ENCODE data around the gene SPC24.
A peak's percentile ranks its signal among the peaks of the same experiment; 100 is the strongest.
"Not testable (repeated sequence)": the region's sequence is repeated elsewhere in the genome, so short reads cannot be mapped to it uniquely, and the experiment has no call there.

Gene SPC24

GRCh38 chr19:11125994-11126685 lies 29.4 kb downstream of the SPC24 start:
- DNase-seq (ENCODE audit: low spot score) = peak; percentile 87

- DNase-seq (ENCODE audit: low spot score) = not testable (repeated sequence)
These were observed 31.4 kb downstream of the SPC24 start for GRCh38 chr19:11124157-11124556.

GRCh38 chr19:11123114-11123513 lies 32.5 kb downstream of the SPC24 start:
- no peak for DNase-seq (ENCODE audit: low spot score)

GRCh38 chr19:11121963-11122362 lies 33.6 kb downstream of the SPC24 start:
- not testable (repeated sequence) for DNase-seq (ENCODE audit: low spot score)

- no peak for DNase-seq (ENCODE audit: low spot score)
These were observed 39.1 kb downstream of the SPC24 start for GRCh38 chr19:11116507-11116906.

- DNase-seq (ENCODE audit: low spot score) = no peak
These were observed 39.6 kb downstream of the SPC24 start for GRCh38 chr19:11115895-11116446.

GRCh38 chr19:11115042-11115441 lies 40.5 kb downstream of the SPC24 start:
- DNase-seq (ENCODE audit: low spot score) = no peak

- no peak for DNase-seq (ENCODE audit: low spot score)
These were observed 42.4 kb downstream of the SPC24 start for GRCh38 chr19:11113140-11113708.

GRCh38 chr19:11111771-11112144 lies 43.8 kb downstream of the SPC24 start:
- DNase-seq (ENCODE audit: low spot score) = no peak

GRCh38 chr19:11111117-11111770 lies 44.3 kb downstream of the SPC24 start:
- DNase-seq (ENCODE audit: low spot score) = no peak

- DNase-seq (ENCODE audit: low spot score) = no peak
These were observed 46.8 kb downstream of the SPC24 start for GRCh38 chr19:11108746-11109145.

- DNase-seq (ENCODE audit: low spot score) = no peak
These were observed 49.1 kb downstream of the SPC24 start for GRCh38 chr19:11106477-11106876.

GRCh38 chr19:11105014-11105636 lies 50.5 kb downstream of the SPC24 start:
- DNase-seq (ENCODE audit: low spot score) = no peak

GRCh38 chr19:11103667-11104066 lies 51.9 kb downstream of the SPC24 start:
- DNase-seq (ENCODE audit: low spot score) = not testable (repeated sequence)

- no peak for DNase-seq (ENCODE audit: low spot score)
These were observed 52.6 kb downstream of the SPC24 start for GRCh38 chr19:11102944-11103343.

GRCh38 chr19:11101057-11101456 lies 54.5 kb downstream of the SPC24 start:
- DNase-seq (ENCODE audit: low spot score) = no peak

- no peak for DNase-seq (ENCODE audit: low spot score)
These were observed 55.5 kb downstream of the SPC24 start for GRCh38 chr19:11100049-11100448.

- DNase-seq (ENCODE audit: low spot score) = no peak
These were observed 56.7 kb downstream of the SPC24 start for GRCh38 chr19:11098861-11099260.

- no peak for DNase-seq (ENCODE audit: low spot score)
These were observed 57.3 kb downstream of the SPC24 start for GRCh38 chr19:11098327-11098726.

GRCh38 chr19:11097367-11097766 lies 58.2 kb downstream of the SPC24 start:
- DNase-seq (ENCODE audit: low spot score) = not testable (repeated sequence)

- DNase-seq (ENCODE audit: low spot score) = no peak
These were observed 59.3 kb downstream of the SPC24 start for GRCh38 chr19:11096210-11096841.
